ENCODE data around the gene PRKCA.

DNA sequence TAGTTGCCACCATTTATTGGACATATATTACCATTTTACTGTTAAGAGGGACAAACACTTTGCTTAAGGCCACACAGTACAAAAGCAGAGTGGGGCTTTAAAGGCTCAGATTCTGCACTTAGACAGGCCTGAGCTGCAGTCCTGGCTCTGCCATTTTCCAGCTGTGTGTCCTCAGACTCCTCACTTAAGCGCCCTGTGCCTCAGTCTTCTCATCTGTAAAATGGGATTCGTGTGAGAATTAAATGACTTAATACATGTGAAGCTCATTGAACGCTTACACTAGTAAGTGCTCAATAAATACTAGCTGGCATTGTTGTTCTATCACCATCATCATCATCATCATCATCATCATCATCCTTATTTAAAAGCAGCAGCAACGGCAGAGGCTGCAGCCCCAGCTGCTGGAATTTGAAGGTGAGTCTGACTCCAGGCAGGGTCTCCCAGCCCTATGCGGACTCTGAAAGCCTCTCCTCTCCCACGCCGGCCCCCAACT is 532.1 kb downstream of the PRKCA start:
- no peak for TF ChIP-seq RAD21 (IDR thresholded peaks at IDR 0.05; ENCODE audit: low read depth)
- no peak for TF ChIP-seq CEBPB (IDR thresholded peaks at IDR 0.05)
- no peak for TF ChIP-seq EP300 (IDR thresholded peaks at IDR 0.05; ENCODE audit: borderline replicate concordance)
- no peak for TF ChIP-seq YY1 (IDR thresholded peaks at IDR 0.05; ENCODE audit: low read depth)
- TF ChIP-seq, protein P1, sequence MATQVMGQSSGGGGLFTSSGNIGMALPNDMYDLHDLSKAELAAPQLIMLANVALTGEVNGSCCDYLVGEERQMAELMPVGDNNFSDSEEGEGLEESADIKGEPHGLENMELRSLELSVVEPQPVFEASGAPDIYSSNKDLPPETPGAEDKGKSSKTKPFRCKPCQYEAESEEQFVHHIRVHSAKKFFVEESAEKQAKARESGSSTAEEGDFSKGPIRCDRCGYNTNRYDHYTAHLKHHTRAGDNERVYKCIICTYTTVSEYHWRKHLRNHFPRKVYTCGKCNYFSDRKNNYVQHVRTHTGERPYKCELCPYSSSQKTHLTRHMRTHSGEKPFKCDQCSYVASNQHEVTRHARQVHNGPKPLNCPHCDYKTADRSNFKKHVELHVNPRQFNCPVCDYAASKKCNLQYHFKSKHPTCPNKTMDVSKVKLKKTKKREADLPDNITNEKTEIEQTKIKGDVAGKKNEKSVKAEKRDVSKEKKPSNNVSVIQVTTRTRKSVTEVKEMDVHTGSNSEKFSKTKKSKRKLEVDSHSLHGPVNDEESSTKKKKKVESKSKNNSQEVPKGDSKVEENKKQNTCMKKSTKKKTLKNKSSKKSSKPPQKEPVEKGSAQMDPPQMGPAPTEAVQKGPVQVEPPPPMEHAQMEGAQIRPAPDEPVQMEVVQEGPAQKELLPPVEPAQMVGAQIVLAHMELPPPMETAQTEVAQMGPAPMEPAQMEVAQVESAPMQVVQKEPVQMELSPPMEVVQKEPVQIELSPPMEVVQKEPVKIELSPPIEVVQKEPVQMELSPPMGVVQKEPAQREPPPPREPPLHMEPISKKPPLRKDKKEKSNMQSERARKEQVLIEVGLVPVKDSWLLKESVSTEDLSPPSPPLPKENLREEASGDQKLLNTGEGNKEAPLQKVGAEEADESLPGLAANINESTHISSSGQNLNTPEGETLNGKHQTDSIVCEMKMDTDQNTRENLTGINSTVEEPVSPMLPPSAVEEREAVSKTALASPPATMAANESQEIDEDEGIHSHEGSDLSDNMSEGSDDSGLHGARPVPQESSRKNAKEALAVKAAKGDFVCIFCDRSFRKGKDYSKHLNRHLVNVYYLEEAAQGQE (IDR thresholded peaks at IDR 0.05; ENCODE audit: low read depth), result no peak
- no peak for TF ChIP-seq NFIC (IDR thresholded peaks at IDR 0.05)
- no peak for TF ChIP-seq ZBTB7A (IDR thresholded peaks at IDR 0.05; ENCODE audit: low read depth)
- TF ChIP-seq TCF12 (IDR thresholded peaks at IDR 0.05; ENCODE audit: low read depth), result no peak
- TF ChIP-seq TEAD4 (IDR thresholded peaks at IDR 0.05), result no peak
- TF ChIP-seq EGR1 (IDR thresholded peaks at IDR 0.05), result no peak
- TF ChIP-seq TAF1 (IDR thresholded peaks at IDR 0.05; ENCODE audit: low read depth), result no peak
- TF ChIP-seq, protein P2, sequence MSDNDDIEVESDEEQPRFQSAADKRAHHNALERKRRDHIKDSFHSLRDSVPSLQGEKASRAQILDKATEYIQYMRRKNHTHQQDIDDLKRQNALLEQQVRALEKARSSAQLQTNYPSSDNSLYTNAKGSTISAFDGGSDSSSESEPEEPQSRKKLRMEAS (IDR thresholded peaks at IDR 0.05), result no peak
